Panc1 (cell line): ENCODE data around the gene EGFR. TPM values are rescaled to one million over a fixed set of nuclear protein-coding genes. Genes with fewer than 3 reads are reported as not detected.

Source experiments
- ATAC-seq: fragments of 200-7000 bp; cut with Tn5 transposase; 2 replicates; pipeline ENCODE4 v1.9.1; 2020; ENCODE audit warnings: mild to moderate bottlenecking, moderate library complexity
- BruUV-seq: library from RNA; stranded (reverse); fragments of 400-500 nt; replicated peaks from 2 replicates; lab custom pipeline; 2021; lab: Mats Ljungman, UMichigan
- CTCF ChIA-PET: fragments of 300-600 bp; sonication (Branson Sonifier 250); formaldehyde crosslinking; loops from one replicate; lab custom pipeline; 2022; ENCODE audit warnings: antibody characterized with exemption; lab: Charles Lee
- POLR2A ChIA-PET: fragments of 300-600 bp; sonication (Branson Sonifier 250); formaldehyde crosslinking; loops from one replicate; lab custom pipeline; 2022; ENCODE audit warnings: antibody characterized with exemption; lab: Charles Lee
- DNase-seq: peaks from one replicate; pipeline ENCODE4 v3.0.0-alpha.2; 2010; ENCODE audit warnings: low read depth, low spot score
- H3K27ac ChIP-seq: 2 replicates; pipeline ENCODE4 v1.5.1; 2011; ENCODE audit warnings: mild to moderate bottlenecking, low read length, inconsistent platforms
- H3K27me3 ChIP-seq: fragments of 200-500 bp; sonication (Bioruptor generic); 2 replicates; pipeline ENCODE4 v1.6.0; 2014; ENCODE audit warnings: low read length, inconsistent platforms; ENCODE audit not compliant: control insufficient read depth, insufficient read depth
- H3K36me3 ChIP-seq: fragments of 200-500 bp; sonication (Bioruptor generic); 2 replicates; pipeline ENCODE4 v1.5.1; 2014; ENCODE audit warnings: inconsistent platforms, mild to moderate bottlenecking, low read length, moderate library complexity; ENCODE audit not compliant: control insufficient read depth, insufficient read depth
- H3K4me1 ChIP-seq: 2 replicates; pipeline ENCODE4 v1.5.1; 2011; ENCODE audit warnings: inconsistent platforms, mild to moderate bottlenecking, low read length, moderate library complexity; ENCODE audit not compliant: control insufficient read depth, insufficient read depth
- H3K4me3 ChIP-seq, 2 experiments: 2 replicates each; pipeline ENCODE4 v1.5.1; 2011 to 2012; ENCODE audit warnings: low read depth in 2 of 2, low read length in 2 of 2, mild to moderate bottlenecking in 2 of 2, inconsistent platforms in 1 of 2, moderate library complexity in 1 of 2
- H3K9me3 ChIP-seq: fragments of 200-500 bp; sonication (Bioruptor generic); 2 replicates; pipeline ENCODE4 v1.5.1; 2014; ENCODE audit warnings: low read depth, mild to moderate bottlenecking, inconsistent platforms, low read length, moderate library complexity; ENCODE audit not compliant: control insufficient read depth, insufficient read depth
- CTCF ChIP-seq: fragments of 450-650 bp; IDR thresholded peaks from 2 replicates; pipeline ENCODE4 v1.5.1; 2017; ENCODE audit warnings: mild to moderate bottlenecking
- POLR2AphosphoS5 ChIP-seq: IDR thresholded peaks from 2 replicates; pipeline ENCODE4 v1.6.1; 2012; ENCODE audit warnings: mild to moderate bottlenecking, low read depth, low read length, moderate library complexity
- REST ChIP-seq, 2 experiments: IDR thresholded peaks; 2 replicates each; pipeline ENCODE4 v1.6.1; 2011 to 2012; ENCODE audit warnings: low read depth in 2 of 2, control low read depth in 1 of 2, low read length in 1 of 2, mild to moderate bottlenecking in 1 of 2, moderate library complexity in 1 of 2; ENCODE audit not compliant: insufficient read depth in 1 of 2
- SIN3A ChIP-seq: IDR thresholded peaks from 2 replicates; pipeline ENCODE4 v1.6.1; 2012; ENCODE audit warnings: low read depth, mild to moderate bottlenecking, low read length, moderate library complexity, borderline replicate concordance; ENCODE audit not compliant: insufficient read depth
- TCF7L2 ChIP-seq: IDR thresholded peaks from 2 replicates; pipeline ENCODE4 v1.6.1; 2011; ENCODE audit warnings: mild to moderate bottlenecking, low read depth, low read length, inconsistent platforms
- in situ Hi-C: cut with HindIII; loops from 2 replicates; pipeline ENCODE4 v1.10.0; 2016; ENCODE audit warnings: low sequenced_read_pairs, low pct_unique_long_range_greater_than_20kb
- intact Hi-C: fragments of 100-400 bp; cut with micrococcal nuclease; formaldehyde crosslinking; loops from one replicate; pipeline ENCODE4 v1.10.0; 2022; ENCODE audit not compliant: unreplicated experiment
- total RNA-seq: library from RNA; stranded (reverse); gene quantifications from one replicate; pipeline ENCODE4 v1.2.1, GENCODE V29; 2021; ENCODE audit not compliant: unreplicated experiment

The EGFR gene
- total RNA-seq, 1 experiment from 2014 or later: 156 TPM

- peak; percentile 93 for ATAC-seq
- intact Hi-C loops (no loop called here), in situ Hi-C loops (no loop called here)
- no peak for TF ChIP-seq POLR2AphosphoS5
- TF ChIP-seq SIN3A: no peak
- TF ChIP-seq CTCF: no peak
- no peak for TF ChIP-seq REST (IDR thresholded peaks at IDR 0.05; ENCODE audit: insufficient read depth in 1 of 2, low read depth in 2 of 2, low read length in 1 of 2)
- TF ChIP-seq TCF7L2: no peak
- peak overlapping the region; percentile 35; the same call in 1 of the 2 replicates for H3K27ac ChIP-seq
- POLR2A ChIA-PET: interaction anchor here (0.6 kb wide), 1 partner anchor 16 kb away, joined by 3 read pairs; no protein-coding TSS in a partner anchor
- no peaks in the 10 kb centered on the region for H3K27me3 ChIP-seq
- no TSS peak for BruUV-seq
- CTCF ChIA-PET: no interaction called here
- peaks cover 8% of the 10 kb centered on the region for H3K4me1 ChIP-seq
- no peaks in the 10 kb centered on the region for H3K9me3 ChIP-seq
- peak overlapping the region in 1 of 2 experiments; percentile 10; a peak in 2 of 4 replicates for H3K4me3 ChIP-seq
- DNase-seq: peak; percentile 95
- H3K36me3 ChIP-seq: no peaks in the 10 kb centered on the region
These were observed 33.1 kb upstream of the EGFR start for GRCh38 chr7:54985426-54986330.

GRCh38 chr7:54986716-54987115, 32.1 kb upstream of the EGFR start:
- BruUV-seq: no TSS peak

More at GRCh38 chr7:54986716-54987115, 32.1 kb upstream of the EGFR start:
- Histone ChIP-seq H3K27me3 (no peaks in the 10 kb centered on the region), H3K4me1 (peaks cover 8% of the 10 kb centered on the region), H3K27ac (no peak overlapping the region; the same call in 1 of the 2 replicates), H3K4me3 (no peak overlapping the region), H3K36me3 (no peaks in the 10 kb centered on the region), H3K9me3 (no peaks in the 10 kb centered on the region)
- no peak for TF ChIP-seq REST (IDR thresholded peaks at IDR 0.05; ENCODE audit: insufficient read depth in 1 of 2, low read depth in 2 of 2, low read length in 1 of 2)
- TF ChIP-seq CTCF: no peak
- TF ChIP-seq POLR2AphosphoS5: no peak
- no peak for TF ChIP-seq SIN3A
- TF ChIP-seq TCF7L2: no peak
- DNase-seq: peak; percentile 59
- POLR2A ChIA-PET: no interaction called here
- no peak for ATAC-seq
- CTCF ChIA-PET: no interaction called here
- in situ Hi-C loops: no loop called here
- intact Hi-C loops: no loop called here
